AG09309 (cell line): ENCODE measurements around the gene ZNRF3.

Experiments
- DNase-seq: peaks from one replicate; pipeline ENCODE4 v3.0.0-alpha.2; 2010; ENCODE audit warnings: low read depth
- H3K4me3 ChIP-seq: 2 replicates; pipeline ENCODE4 v1.5.1; 2011; ENCODE audit warnings: mild to moderate bottlenecking, low read depth, low read length, moderate library complexity; ENCODE audit not compliant: control insufficient read depth
- CTCF ChIP-seq: IDR thresholded peaks from 2 replicates; pipeline ENCODE4 v1.5.1; 2011; ENCODE audit warnings: mild to moderate bottlenecking, low read depth, low read length, inconsistent platforms; ENCODE audit not compliant: insufficient read depth, control insufficient read depth; ENCODE audit errors: missing control alignments

The ZNRF3 gene

GRCh38 chr22:28956506-28956905 lies 73.1 kb downstream of the ZNRF3 start:
- no peak for TF ChIP-seq CTCF
- no peak for DNase-seq
- H3K4me3 ChIP-seq, result no peak overlapping the region

- no peak for DNase-seq
- H3K4me3 ChIP-seq, result no peak overlapping the region
- TF ChIP-seq CTCF, result no peak
These were observed 75.2 kb downstream of the ZNRF3 start for GRCh38 chr22:28958611-28959010.

GRCh38 chr22:28962042-28962554 lies 78.7 kb downstream of the ZNRF3 start:
- no peak for TF ChIP-seq CTCF
- no peak overlapping the region for H3K4me3 ChIP-seq
- DNase-seq, result no peak

GRCh38 chr22:28963362-28963761 lies 80.0 kb downstream of the ZNRF3 start:
- DNase-seq, result no peak
- H3K4me3 ChIP-seq, result no peak overlapping the region
- TF ChIP-seq CTCF, result no peak

- DNase-seq, result no peak
- H3K4me3 ChIP-seq, result no peak overlapping the region
- TF ChIP-seq CTCF, result no peak
These were observed 83.8 kb downstream of the ZNRF3 start for GRCh38 chr22:28967163-28967665.

GRCh38 chr22:28967969-28968368 lies 84.6 kb downstream of the ZNRF3 start:
- TF ChIP-seq CTCF, result no peak
- DNase-seq, result no peak
- no peak overlapping the region for H3K4me3 ChIP-seq
